Neural progenitor cell (in vitro differentiated cells): ENCODE results near the gene SNX22.

Source experiments
- EZH2 ChIP-seq: fragments of 200-600 bp; sonication (generic); IDR thresholded peaks from 2 replicates; pipeline ENCODE4 v1.6.1; 2017; ENCODE audit warnings: antibody characterized with exemption, mild to moderate bottlenecking, moderate library complexity
- TF ChIP-seq, protein P1 (sequence below): fragments of 200-600 bp; sonication (generic); IDR thresholded peaks from 2 replicates; pipeline ENCODE4 v1.5.1; 2017; ENCODE audit warnings: antibody characterized with exemption, mild to moderate bottlenecking

DNA sequence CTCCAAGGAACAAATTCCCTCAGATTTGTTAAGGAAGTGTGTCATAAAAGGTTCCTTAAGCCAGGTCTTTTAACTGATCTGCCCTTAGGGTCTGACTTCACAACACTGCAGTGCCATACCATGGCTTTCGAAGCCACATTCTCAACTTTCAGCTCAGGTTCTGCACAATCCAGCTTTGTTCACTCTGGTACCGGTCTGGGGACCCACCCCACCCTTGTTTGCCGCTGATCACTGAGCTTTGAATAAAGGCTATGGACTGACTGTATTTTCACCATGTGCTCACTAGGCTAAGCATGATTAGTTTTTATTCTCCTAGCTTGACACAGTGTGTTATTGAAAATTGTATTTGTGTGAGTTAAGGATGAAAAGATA is 39.9 kb upstream of the SNX22 start:
- no peak for TF ChIP-seq EZH2
- TF ChIP-seq, protein P1, sequence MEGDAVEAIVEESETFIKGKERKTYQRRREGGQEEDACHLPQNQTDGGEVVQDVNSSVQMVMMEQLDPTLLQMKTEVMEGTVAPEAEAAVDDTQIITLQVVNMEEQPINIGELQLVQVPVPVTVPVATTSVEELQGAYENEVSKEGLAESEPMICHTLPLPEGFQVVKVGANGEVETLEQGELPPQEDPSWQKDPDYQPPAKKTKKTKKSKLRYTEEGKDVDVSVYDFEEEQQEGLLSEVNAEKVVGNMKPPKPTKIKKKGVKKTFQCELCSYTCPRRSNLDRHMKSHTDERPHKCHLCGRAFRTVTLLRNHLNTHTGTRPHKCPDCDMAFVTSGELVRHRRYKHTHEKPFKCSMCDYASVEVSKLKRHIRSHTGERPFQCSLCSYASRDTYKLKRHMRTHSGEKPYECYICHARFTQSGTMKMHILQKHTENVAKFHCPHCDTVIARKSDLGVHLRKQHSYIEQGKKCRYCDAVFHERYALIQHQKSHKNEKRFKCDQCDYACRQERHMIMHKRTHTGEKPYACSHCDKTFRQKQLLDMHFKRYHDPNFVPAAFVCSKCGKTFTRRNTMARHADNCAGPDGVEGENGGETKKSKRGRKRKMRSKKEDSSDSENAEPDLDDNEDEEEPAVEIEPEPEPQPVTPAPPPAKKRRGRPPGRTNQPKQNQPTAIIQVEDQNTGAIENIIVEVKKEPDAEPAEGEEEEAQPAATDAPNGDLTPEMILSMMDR: no peak
